ENCODE results near the gene TRAPPC10.

The TRAPPC10 gene

GRCh38 chr21:44027607-44028286 is 15.6 kb downstream of the TRAPPC10 start:
- Histone ChIP-seq H3K4me1 (ENCODE audit: low read length) (peaks cover 10% of the 10 kb centered on the region), H3K9me3 (ENCODE audit: insufficient read depth, low read length) (no peaks in the 10 kb centered on the region), H3K4me3 (ENCODE audit: low read length) (no peak overlapping the region), H4K20me1 (ENCODE audit: insufficient read depth, low read length) (peaks cover 44% of the 10 kb centered on the region), H3K36me3 (replicated peaks; ENCODE audit: low read depth, low read length) (peaks cover 12% of the 10 kb centered on the region), H3K27me3 (ENCODE audit: low read depth, low read length) (no peaks in the 10 kb centered on the region), H3K79me2 (ENCODE audit: low read length) (peaks cover 92% of the 10 kb centered on the region), H2AFZ (ENCODE audit: low read depth, low read length) (no peak overlapping the region), H3K4me2 (ENCODE audit: low read length) (no peak overlapping the region), H3K27ac (ENCODE audit: low read length) (no peak overlapping the region), H3K9ac (ENCODE audit: low read length) (no peak overlapping the region)
- TF ChIP-seq CTCF (IDR thresholded peaks at IDR 0.05; ENCODE audit: low read depth, low read length), result no peak
- TF ChIP-seq EZH2phosphoT487 (IDR thresholded peaks at IDR 0.05; ENCODE audit: low read depth), result no peak

GRCh38 chr21:44028287-44028659 is 16.2 kb downstream of the TRAPPC10 start:
- H3K36me3 ChIP-seq (replicated peaks; ENCODE audit: low read depth, low read length), result peaks cover 17% of the 10 kb centered on the region
- no peaks in the 10 kb centered on the region for H3K27me3 ChIP-seq (ENCODE audit: low read depth, low read length)
- H3K9ac ChIP-seq (ENCODE audit: low read length), result no peak overlapping the region
- peaks cover 10% of the 10 kb centered on the region for H3K4me1 ChIP-seq (ENCODE audit: low read length)
- H2AFZ ChIP-seq (ENCODE audit: low read depth, low read length), result no peak overlapping the region
- no peaks in the 10 kb centered on the region for H3K9me3 ChIP-seq (ENCODE audit: insufficient read depth, low read length)
- H3K79me2 ChIP-seq (ENCODE audit: low read length), result peaks cover 86% of the 10 kb centered on the region
- no peak overlapping the region for H3K4me2 ChIP-seq (ENCODE audit: low read length)
- H3K4me3 ChIP-seq (ENCODE audit: low read length), result no peak overlapping the region
- peaks cover 44% of the 10 kb centered on the region for H4K20me1 ChIP-seq (ENCODE audit: insufficient read depth, low read length)
- H3K27ac ChIP-seq (ENCODE audit: low read length), result no peak overlapping the region
- no peak for TF ChIP-seq CTCF (IDR thresholded peaks at IDR 0.05; ENCODE audit: low read depth, low read length)
- no peak for TF ChIP-seq EZH2phosphoT487 (IDR thresholded peaks at IDR 0.05; ENCODE audit: low read depth)

GRCh38 chr21:44029460-44030087 is 17.5 kb downstream of the TRAPPC10 start:
- peaks cover 37% of the 10 kb centered on the region for H4K20me1 ChIP-seq (ENCODE audit: insufficient read depth, low read length)
- no peaks in the 10 kb centered on the region for H3K9me3 ChIP-seq (ENCODE audit: insufficient read depth, low read length)
- peaks cover 73% of the 10 kb centered on the region for H3K79me2 ChIP-seq (ENCODE audit: low read length)
- no peak overlapping the region for H3K27ac ChIP-seq (ENCODE audit: low read length)
- no peak overlapping the region for H2AFZ ChIP-seq (ENCODE audit: low read depth, low read length)
- no peak overlapping the region for H3K4me2 ChIP-seq (ENCODE audit: low read length)
- no peak for TF ChIP-seq EZH2phosphoT487 (IDR thresholded peaks at IDR 0.05; ENCODE audit: low read depth)
- TF ChIP-seq CTCF (IDR thresholded peaks at IDR 0.05; ENCODE audit: low read depth, low read length), result no peak
- H3K4me3 ChIP-seq (ENCODE audit: low read length), result no peak overlapping the region
- no peaks in the 10 kb centered on the region for H3K27me3 ChIP-seq (ENCODE audit: low read depth, low read length)
- H3K4me1 ChIP-seq (ENCODE audit: low read length), result peaks cover 10% of the 10 kb centered on the region
- peaks cover 20% of the 10 kb centered on the region for H3K36me3 ChIP-seq (replicated peaks; ENCODE audit: low read depth, low read length)
- no peak overlapping the region for H3K9ac ChIP-seq (ENCODE audit: low read length)

GRCh38 chr21:44035244-44035643 is 23.1 kb downstream of the TRAPPC10 start:
- Histone ChIP-seq H2AFZ (ENCODE audit: low read depth, low read length) (no peak overlapping the region), H3K36me3 (replicated peaks; ENCODE audit: low read depth, low read length) (peaks cover 21% of the 10 kb centered on the region), H3K79me2 (ENCODE audit: low read length) (peaks cover 17% of the 10 kb centered on the region), H3K4me3 (ENCODE audit: low read length) (no peak overlapping the region), H3K27me3 (ENCODE audit: low read depth, low read length) (no peaks in the 10 kb centered on the region), H3K9ac (ENCODE audit: low read length) (no peak overlapping the region), H3K27ac (ENCODE audit: low read length) (no peak overlapping the region), H3K9me3 (ENCODE audit: insufficient read depth, low read length) (no peaks in the 10 kb centered on the region), H3K4me1 (ENCODE audit: low read length) (no peaks in the 10 kb centered on the region), H4K20me1 (ENCODE audit: insufficient read depth, low read length) (peaks cover 8% of the 10 kb centered on the region; the same call in 1 of the 2 replicates), H3K4me2 (ENCODE audit: low read length) (no peak overlapping the region)
- TF ChIP-seq CTCF (IDR thresholded peaks at IDR 0.05; ENCODE audit: low read depth, low read length) (no peak), EZH2phosphoT487 (IDR thresholded peaks at IDR 0.05; ENCODE audit: low read depth) (no peak)

All from OCI-LY3 (cell line).